Breast epithelium (tissue), 4 donors: ENCODE measurements around the gene SCIMP. TPM values are rescaled to one million over a fixed set of nuclear protein-coding genes. Genes with fewer than 3 reads are reported as not detected.
A peak's percentile ranks its signal among the peaks of the same experiment; 100 is the strongest.

ENCODE experiments used
- DNase-seq, 2 donors: peaks; one replicate each; pipeline ENCODE4 v3.0.0-alpha.2; 2019; ENCODE audit warnings: low spot score in 2 of 2
- H3K27ac ChIP-seq, 2 donors: fragments of 200-600 bp; sonication (generic) in 1 of 2; one replicate each; pipeline ENCODE4 v1.5.1; 2016 to 2019; ENCODE audit warnings: mild to moderate bottlenecking in 1 of 2
- H3K27me3 ChIP-seq, 2 donors: fragments of 200-600 bp; sonication (generic) in 1 of 2; one replicate each; pipeline versions ENCODE4 v1.5.1 to v1.6.0; 2017 to 2019; ENCODE audit warnings: control low read depth in 1 of 2, mild to moderate bottlenecking in 1 of 2
- H3K36me3 ChIP-seq: fragments of 200-600 bp; one replicate; pipeline ENCODE4 v1.5.1; 2019
- H3K4me1 ChIP-seq, 2 donors: fragments of 200-600 bp; sonication (generic); one replicate each; pipeline ENCODE4 v1.5.1; 2016 to 2019; ENCODE audit warnings: control low read depth in 1 of 2
- H3K4me3 ChIP-seq, 3 donors: fragments of 200-600 bp; sonication (generic); 1 replicate in 2 of 3; 2 replicates in 1 of 3; pipeline ENCODE4 v1.5.1; 2016 to 2019; ENCODE audit warnings: mild to moderate bottlenecking in 3 of 3, moderate library complexity in 2 of 3
- H3K9me3 ChIP-seq, 2 donors: fragments of 200-600 bp; sonication (generic) in 1 of 2; one replicate each; pipeline ENCODE4 v1.5.1; 2016 to 2019; ENCODE audit warnings: control low read depth in 1 of 2
- POLR2A ChIP-seq: fragments of 450-650 bp; IDR thresholded peaks from one replicate; pipeline ENCODE4 v1.6.1; 2016; ENCODE audit warnings: antibody characterized with exemption, mild to moderate bottlenecking, moderate library complexity
- POLR2AphosphoS5 ChIP-seq, 3 donors: sonication (generic); formaldehyde crosslinking; IDR thresholded peaks; one replicate each; pipeline ENCODE4 v1.6.1; 2017; ENCODE audit warnings: antibody characterized with exemption in 3 of 3
- intact Hi-C: fragments of 100-400 bp; cut with DNase I; formaldehyde crosslinking; loops from one replicate; pipeline ENCODE4 v1.15.1; 2023; ENCODE audit warnings: low total_unique reads
- total RNA-seq, 3 donors: library from RNA; depleted of rRNA; stranded (reverse); fragments of >200 nt; gene quantifications; one replicate each; pipeline ENCODE4 v1.1.0, GENCODE V29; 2016
- TF ChIP-seq, protein P1 (sequence below), 3 donors: fragments of 450-650 bp; IDR thresholded peaks; one replicate each; pipeline ENCODE4 v1.5.1; 2016 to 2017; ENCODE audit warnings: antibody characterized with exemption in 3 of 3, mild to moderate bottlenecking in 3 of 3, moderate library complexity in 3 of 3

The SCIMP gene
- total RNA-seq, 3 donors from 2014 or later = 1.3 to 5.6 (median 4.7) TPM

DNA sequence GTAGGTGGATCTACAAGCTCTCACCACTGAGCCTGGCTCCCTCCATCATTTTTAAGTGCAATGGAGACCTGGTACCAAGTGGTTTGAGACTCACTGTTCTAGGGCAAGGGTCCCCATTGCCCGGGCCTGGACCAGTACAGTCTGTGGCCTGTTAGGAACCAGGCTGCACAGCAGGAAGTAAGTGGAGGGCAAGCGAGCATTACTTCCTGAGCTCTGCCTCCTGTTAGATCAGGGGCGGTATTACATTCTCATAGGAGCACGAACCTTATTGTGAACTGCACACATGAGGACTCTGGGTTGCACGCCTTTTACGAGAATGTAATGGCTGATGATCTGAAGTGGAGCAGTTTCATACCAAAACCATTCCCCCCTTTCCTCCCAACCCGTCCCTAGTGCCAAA is 36.2 kb downstream of the SCIMP start:
- Histone ChIP-seq H3K36me3 (no peaks in the 10 kb centered on the region), H3K27me3 (no peaks in the 10 kb centered on the region), H3K27ac (no peak overlapping the region), H3K4me3 (no peak overlapping the region), H3K4me1 (no peaks in the 10 kb centered on the region), H3K9me3 (no peaks in the 10 kb centered on the region)
- TF ChIP-seq POLR2A = no peak
- TF ChIP-seq, protein P1, sequence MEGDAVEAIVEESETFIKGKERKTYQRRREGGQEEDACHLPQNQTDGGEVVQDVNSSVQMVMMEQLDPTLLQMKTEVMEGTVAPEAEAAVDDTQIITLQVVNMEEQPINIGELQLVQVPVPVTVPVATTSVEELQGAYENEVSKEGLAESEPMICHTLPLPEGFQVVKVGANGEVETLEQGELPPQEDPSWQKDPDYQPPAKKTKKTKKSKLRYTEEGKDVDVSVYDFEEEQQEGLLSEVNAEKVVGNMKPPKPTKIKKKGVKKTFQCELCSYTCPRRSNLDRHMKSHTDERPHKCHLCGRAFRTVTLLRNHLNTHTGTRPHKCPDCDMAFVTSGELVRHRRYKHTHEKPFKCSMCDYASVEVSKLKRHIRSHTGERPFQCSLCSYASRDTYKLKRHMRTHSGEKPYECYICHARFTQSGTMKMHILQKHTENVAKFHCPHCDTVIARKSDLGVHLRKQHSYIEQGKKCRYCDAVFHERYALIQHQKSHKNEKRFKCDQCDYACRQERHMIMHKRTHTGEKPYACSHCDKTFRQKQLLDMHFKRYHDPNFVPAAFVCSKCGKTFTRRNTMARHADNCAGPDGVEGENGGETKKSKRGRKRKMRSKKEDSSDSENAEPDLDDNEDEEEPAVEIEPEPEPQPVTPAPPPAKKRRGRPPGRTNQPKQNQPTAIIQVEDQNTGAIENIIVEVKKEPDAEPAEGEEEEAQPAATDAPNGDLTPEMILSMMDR (IDR thresholded peaks at IDR 0.05) = no peak
- no peak for TF ChIP-seq POLR2AphosphoS5 (IDR thresholded peaks at IDR 0.05)
- DNase-seq = no peak
- intact Hi-C loops = no loop called here

DNA sequence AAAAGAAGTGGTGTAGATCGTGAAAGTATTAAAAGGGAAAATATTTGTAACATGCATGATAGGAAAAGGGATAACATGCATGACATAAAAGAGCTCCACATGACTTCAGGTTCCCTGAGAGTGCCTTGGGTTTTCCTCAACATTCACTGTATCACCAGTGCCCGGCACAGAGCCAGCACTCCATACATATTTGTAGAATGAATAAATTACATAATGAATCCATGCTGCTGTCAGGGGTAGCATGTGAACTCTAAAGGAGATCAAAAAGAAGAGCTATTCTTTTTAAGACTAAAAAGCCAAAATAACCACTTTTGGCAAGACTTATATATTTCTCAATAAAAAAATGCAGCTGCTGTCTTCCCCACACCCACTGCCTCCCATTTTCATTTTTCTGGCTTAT is 40.3 kb downstream of the SCIMP start:
- TF ChIP-seq POLR2A (no peak), POLR2AphosphoS5 (IDR thresholded peaks at IDR 0.05) (no peak)
- TF ChIP-seq, protein P1 (IDR thresholded peaks at IDR 0.05) = no peak
- Histone ChIP-seq H3K4me3 (no peak overlapping the region), H3K4me1 (no peaks in the 10 kb centered on the region), H3K27me3 (no peaks in the 10 kb centered on the region), H3K27ac (no peak overlapping the region), H3K9me3 (peaks cover 3 to 7% of the 10 kb centered on the region in 2 donors), H3K36me3 (no peaks in the 10 kb centered on the region)
- no peak for DNase-seq
- intact Hi-C loops = no loop called here

DNA sequence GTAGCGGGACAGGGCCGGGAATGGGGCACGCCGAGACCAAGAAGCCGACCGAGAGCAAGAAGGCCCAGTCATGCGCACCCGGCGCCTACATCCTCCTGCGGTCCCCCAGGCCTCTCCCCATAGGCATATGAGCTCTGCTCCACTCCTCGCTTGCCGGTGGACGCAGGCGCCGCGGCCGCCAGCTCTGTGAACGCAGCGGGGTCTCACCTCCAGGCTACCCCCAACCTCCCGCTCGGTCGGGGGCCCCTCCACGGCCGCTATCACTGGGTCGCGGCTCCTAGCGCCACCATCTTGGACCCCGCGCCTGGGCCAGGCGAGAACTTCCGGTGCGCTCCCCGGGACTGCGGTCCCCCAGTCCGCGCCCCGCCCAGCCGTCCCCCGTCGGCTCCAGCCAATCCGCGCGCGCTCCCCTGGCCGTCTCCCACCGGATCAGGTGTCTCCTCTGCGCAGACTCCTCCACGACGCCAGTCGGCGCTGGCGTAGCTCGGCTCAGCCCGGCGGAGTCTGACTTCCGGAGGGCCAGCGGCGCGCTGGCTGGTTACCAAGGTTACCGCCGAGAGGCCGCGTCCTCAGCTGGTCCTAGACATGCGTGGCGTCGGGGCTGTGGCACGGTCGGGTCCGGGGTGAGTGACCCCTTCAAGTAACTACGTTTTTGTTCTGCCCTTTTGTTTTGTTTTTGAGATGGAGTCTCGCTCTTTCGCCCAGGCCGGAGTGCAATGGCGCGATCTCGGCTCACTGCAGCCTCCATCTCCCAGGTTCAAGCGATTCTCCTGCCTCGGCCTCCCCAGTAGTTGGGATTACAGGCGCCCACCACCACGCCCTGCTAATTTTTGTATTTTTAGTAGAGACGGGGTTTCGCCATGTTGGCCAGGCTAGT is 42.9 kb downstream of the SCIMP start, which contains the start of gene ZNF594:
Gene ZNF594, minus strand, starts transcription at position 328 of the 877 bp plus-strand sequence. CDS start 7,612 bp downstream, outside the sequence.
- TF ChIP-seq, protein P1 (IDR thresholded peaks at IDR 0.05) = peak; percentile 56 to 64 (median 58)
- TF ChIP-seq POLR2A (peak; percentile 44), POLR2AphosphoS5 (IDR thresholded peaks at IDR 0.05) (peak; percentile 68 to 85 (median 77))
- Histone ChIP-seq H3K36me3 (no peaks in the 10 kb centered on the region), H3K9me3 (peaks cover 14 to 29% of the 10 kb centered on the region in 2 donors), H3K4me3 (peak within 1 kb of the TSS; percentile 78 to 87 (median 85)), H3K27ac (peak within 1 kb of the TSS; percentile 66 to 83), H3K27me3 (no peaks in the 10 kb centered on the region), H3K4me1 (no peaks in the 10 kb centered on the region)
- DNase-seq = peak; percentile 93 to 96
- intact Hi-C loops = no loop called here

DNA sequence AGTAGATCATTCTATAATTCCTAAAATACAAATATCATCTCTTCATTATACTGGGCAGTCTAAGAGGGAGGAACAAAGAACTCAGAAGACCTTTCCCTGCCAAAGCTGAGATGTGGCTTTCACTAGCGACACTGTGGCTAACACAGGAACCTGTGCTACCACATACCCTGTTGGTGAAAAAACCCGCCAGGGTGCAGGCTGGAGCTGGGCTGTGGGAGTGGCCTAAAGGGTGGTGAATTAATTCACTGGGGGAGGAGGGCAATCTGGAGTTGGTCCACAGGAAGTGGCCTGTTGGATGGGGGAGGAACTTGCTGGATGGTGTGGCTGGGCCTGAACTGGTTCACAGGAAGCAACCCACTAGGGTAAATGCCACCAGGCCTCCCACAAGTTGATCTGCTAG is 50.4 kb downstream of the SCIMP start:
- no peak for DNase-seq
- intact Hi-C loops = no loop called here
- H3K9me3 ChIP-seq = peaks cover 85 to 97% of the 10 kb centered on the region in 2 donors
- H3K36me3 ChIP-seq = no peaks in the 10 kb centered on the region
- TF ChIP-seq POLR2A (no peak), POLR2AphosphoS5 (IDR thresholded peaks at IDR 0.05) (no peak)
- TF ChIP-seq, protein P1 (IDR thresholded peaks at IDR 0.05) = no peak
- H3K4me1 ChIP-seq = no peaks in the 10 kb centered on the region
- no peak overlapping the region for H3K4me3 ChIP-seq
- no peak overlapping the region for H3K27ac ChIP-seq
- H3K27me3 ChIP-seq = no peaks in the 10 kb centered on the region

DNA sequence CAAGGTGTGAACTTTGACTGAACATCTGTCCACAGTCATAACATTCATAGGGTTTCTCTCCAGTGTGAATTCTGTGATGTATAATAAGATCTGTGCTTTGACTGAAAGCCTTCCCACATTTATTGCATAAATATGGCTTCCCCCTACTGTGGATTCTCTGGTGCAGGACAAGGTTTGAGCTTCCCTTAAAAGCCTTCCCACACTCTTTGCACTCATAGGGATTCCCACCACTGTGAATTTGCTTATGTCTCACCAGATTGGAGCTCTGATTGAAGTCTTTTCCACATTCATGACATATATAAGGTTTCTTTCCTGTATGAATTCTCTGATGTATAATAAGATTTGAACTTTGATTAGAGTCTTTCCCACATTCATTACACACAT is 51.3 kb downstream of the SCIMP start:
- H3K36me3 ChIP-seq = no peaks in the 10 kb centered on the region
- no peaks in the 10 kb centered on the region for H3K4me1 ChIP-seq
- TF ChIP-seq, protein P1 (IDR thresholded peaks at IDR 0.05) = no peak
- peaks cover 87 to 100% of the 10 kb centered on the region in 2 donors for H3K9me3 ChIP-seq
- H3K4me3 ChIP-seq = no peak overlapping the region
- no peak for DNase-seq
- intact Hi-C loops = no loop called here
- no peak overlapping the region for H3K27ac ChIP-seq
- no peaks in the 10 kb centered on the region for H3K27me3 ChIP-seq
